ENCODE measurements around the gene MRPS18B.

DNA sequence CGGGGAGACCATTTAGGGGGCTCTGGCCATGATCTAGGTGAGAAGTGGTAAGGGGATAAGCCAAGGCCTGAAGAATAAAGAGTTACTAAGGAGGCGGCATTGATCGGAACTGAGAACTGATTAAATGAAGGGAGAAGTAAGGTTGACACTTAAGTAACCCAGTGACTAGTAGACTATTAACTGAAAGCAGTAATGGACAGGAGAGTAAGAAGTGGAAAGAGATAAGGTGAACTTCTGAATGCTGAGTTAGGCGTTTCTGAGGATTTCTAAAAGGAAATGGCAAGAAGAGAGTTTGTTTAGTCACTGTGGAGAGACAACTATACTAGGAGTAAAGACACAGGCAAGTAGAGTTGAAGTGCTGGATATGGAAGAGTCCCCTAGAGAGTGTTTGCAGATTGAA lies 44.5 kb upstream of the MRPS18B start:
- TF ChIP-seq, protein P1, sequence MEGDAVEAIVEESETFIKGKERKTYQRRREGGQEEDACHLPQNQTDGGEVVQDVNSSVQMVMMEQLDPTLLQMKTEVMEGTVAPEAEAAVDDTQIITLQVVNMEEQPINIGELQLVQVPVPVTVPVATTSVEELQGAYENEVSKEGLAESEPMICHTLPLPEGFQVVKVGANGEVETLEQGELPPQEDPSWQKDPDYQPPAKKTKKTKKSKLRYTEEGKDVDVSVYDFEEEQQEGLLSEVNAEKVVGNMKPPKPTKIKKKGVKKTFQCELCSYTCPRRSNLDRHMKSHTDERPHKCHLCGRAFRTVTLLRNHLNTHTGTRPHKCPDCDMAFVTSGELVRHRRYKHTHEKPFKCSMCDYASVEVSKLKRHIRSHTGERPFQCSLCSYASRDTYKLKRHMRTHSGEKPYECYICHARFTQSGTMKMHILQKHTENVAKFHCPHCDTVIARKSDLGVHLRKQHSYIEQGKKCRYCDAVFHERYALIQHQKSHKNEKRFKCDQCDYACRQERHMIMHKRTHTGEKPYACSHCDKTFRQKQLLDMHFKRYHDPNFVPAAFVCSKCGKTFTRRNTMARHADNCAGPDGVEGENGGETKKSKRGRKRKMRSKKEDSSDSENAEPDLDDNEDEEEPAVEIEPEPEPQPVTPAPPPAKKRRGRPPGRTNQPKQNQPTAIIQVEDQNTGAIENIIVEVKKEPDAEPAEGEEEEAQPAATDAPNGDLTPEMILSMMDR (IDR thresholded peaks at IDR 0.05) = no peak
- TF ChIP-seq POLR2AphosphoS5 (IDR thresholded peaks at IDR 0.05) (no peak), POLR2A (IDR thresholded peaks at IDR 0.05) (no peak), EP300 (IDR thresholded peaks at IDR 0.05) (no peak)

Data from suprapubic skin (tissue), 4 donors.